SU-DHL-6 (cell line): ENCODE results near the gene CPB2.

Source experiments
- H2AFZ ChIP-seq: fragments of 200-600 bp; sonication (generic); 2 replicates; pipeline ENCODE4 v1.6.1; 2014; ENCODE audit warnings: low read depth, mild to moderate bottlenecking, moderate library complexity, mixed read lengths, antibody characterized with exemption, low read length; ENCODE audit not compliant: severe bottlenecking
- H3F3A ChIP-seq: fragments of 200-600 bp; shearing (Covaris generic); 2 replicates; pipeline ENCODE4 v1.6.0; 2016; ENCODE audit warnings: antibody characterized with exemption, mild to moderate bottlenecking; ENCODE audit not compliant: insufficient read depth
- H3K27ac ChIP-seq: fragments of 200-600 bp; sonication (generic); 2 replicates; pipeline ENCODE4 v1.5.1; 2016; ENCODE audit warnings: low read depth, mild to moderate bottlenecking, low read length, moderate library complexity, mixed read lengths
- H3K27me3 ChIP-seq: fragments of 200-600 bp; sonication (generic), shearing (Covaris generic); 2 replicates; pipeline ENCODE4 v1.6.0; 2014; ENCODE audit warnings: mild to moderate bottlenecking, low read length
- H3K36me3 ChIP-seq: fragments of 200-600 bp; sonication (generic); 2 replicates; pipeline ENCODE4 v1.6.1; 2014; ENCODE audit warnings: mild to moderate bottlenecking, low read length, mixed read lengths
- H3K4me2 ChIP-seq: fragments of 300-600, 200-600 bp; shearing (Covaris generic), sonication (generic); 2 replicates; pipeline ENCODE4 v1.6.0; 2014; ENCODE audit warnings: low read length, low read depth, mild to moderate bottlenecking; ENCODE audit not compliant: poor library complexity, severe bottlenecking
- H3K4me3 ChIP-seq: fragments of 200-600 bp; sonication (generic); 2 replicates; pipeline ENCODE4 v1.5.1; 2014; ENCODE audit warnings: antibody characterized with exemption, low read length, mild to moderate bottlenecking, mixed read lengths; ENCODE audit not compliant: insufficient read depth, poor library complexity, severe bottlenecking
- H3K79me2 ChIP-seq: fragments of 200-600 bp; sonication (generic); 2 replicates; pipeline ENCODE4 v1.6.1; 2014; ENCODE audit warnings: mild to moderate bottlenecking, low read length, moderate library complexity; ENCODE audit not compliant: insufficient read depth
- H3K9ac ChIP-seq: fragments of 200-600 bp; sonication (generic); 2 replicates; pipeline ENCODE4 v1.7.0; 2014; ENCODE audit warnings: mild to moderate bottlenecking, low read length
- H3K9me2 ChIP-seq: fragments of 200-600 bp; sonication (generic); replicated peaks from 2 replicates; pipeline ENCODE4 v1.6.1; 2014; ENCODE audit warnings: low read length; ENCODE audit not compliant: insufficient read depth
- H3K9me3 ChIP-seq: fragments of 200-600 bp; sonication (generic); 2 replicates; pipeline ENCODE4 v1.6.1; 2014; ENCODE audit warnings: low read length, mixed read lengths; ENCODE audit not compliant: insufficient read depth
- H4K20me1 ChIP-seq: fragments of 200-600 bp; sonication (generic); 2 replicates; pipeline ENCODE4 v1.6.1; 2014; ENCODE audit warnings: low read depth, mild to moderate bottlenecking, antibody characterized with exemption, low read length, moderate library complexity, mixed read lengths
- EZH2phosphoT487 ChIP-seq: fragments of 200-600 bp; sonication (generic), shearing (Covaris generic); conservative IDR thresholded peaks from 2 replicates; pipeline ENCODE4 v1.6.1; 2018; ENCODE audit warnings: mild to moderate bottlenecking, antibody characterized with exemption, low read length, moderate library complexity, mixed read lengths
- TF ChIP-seq, protein P1 (sequence below): fragments of 200-600 bp; sonication (generic); IDR thresholded peaks from one replicate; pipeline ENCODE4 v1.5.1; 2017; ENCODE audit warnings: antibody characterized with exemption, mild to moderate bottlenecking, low read length, moderate library complexity; ENCODE audit not compliant: insufficient read depth, poor library complexity, severe bottlenecking

The CPB2 gene

DNA sequence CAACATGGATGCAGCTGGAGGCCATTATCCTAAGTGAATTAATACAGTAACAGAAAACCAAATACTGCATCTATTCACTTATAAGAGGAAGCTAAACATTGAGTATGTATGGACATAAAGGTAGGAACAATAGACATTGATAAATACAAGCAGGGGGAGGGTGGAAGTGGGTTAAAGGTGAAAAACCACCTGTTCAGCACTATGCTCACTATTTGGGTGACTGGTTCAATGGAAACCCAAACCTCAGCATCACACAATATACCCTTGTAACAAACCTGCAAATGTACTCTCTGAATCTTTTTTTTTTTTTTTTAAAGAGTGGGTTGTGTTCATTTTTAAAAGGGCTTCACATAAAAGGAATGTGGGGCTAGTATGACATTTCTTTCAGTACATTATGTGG is 26.9 kb upstream of the CPB2 start:
- TF ChIP-seq, protein P1, sequence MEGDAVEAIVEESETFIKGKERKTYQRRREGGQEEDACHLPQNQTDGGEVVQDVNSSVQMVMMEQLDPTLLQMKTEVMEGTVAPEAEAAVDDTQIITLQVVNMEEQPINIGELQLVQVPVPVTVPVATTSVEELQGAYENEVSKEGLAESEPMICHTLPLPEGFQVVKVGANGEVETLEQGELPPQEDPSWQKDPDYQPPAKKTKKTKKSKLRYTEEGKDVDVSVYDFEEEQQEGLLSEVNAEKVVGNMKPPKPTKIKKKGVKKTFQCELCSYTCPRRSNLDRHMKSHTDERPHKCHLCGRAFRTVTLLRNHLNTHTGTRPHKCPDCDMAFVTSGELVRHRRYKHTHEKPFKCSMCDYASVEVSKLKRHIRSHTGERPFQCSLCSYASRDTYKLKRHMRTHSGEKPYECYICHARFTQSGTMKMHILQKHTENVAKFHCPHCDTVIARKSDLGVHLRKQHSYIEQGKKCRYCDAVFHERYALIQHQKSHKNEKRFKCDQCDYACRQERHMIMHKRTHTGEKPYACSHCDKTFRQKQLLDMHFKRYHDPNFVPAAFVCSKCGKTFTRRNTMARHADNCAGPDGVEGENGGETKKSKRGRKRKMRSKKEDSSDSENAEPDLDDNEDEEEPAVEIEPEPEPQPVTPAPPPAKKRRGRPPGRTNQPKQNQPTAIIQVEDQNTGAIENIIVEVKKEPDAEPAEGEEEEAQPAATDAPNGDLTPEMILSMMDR, result no peak
- TF ChIP-seq EZH2phosphoT487, result no peak
- Histone ChIP-seq H3K9me3 (no peaks in the 10 kb centered on the region), H2AFZ (no peak overlapping the region), H3F3A (peaks cover 66% of the 10 kb centered on the region), H3K27ac (no peak overlapping the region), H3K4me3 (no peak overlapping the region), H3K36me3 (peaks cover 87% of the 10 kb centered on the region), H3K79me2 (no peaks in the 10 kb centered on the region), H3K9ac (no peak overlapping the region), H4K20me1 (peaks cover 27% of the 10 kb centered on the region; the same call in 1 of the 2 replicates), H3K27me3 (no peaks in the 10 kb centered on the region), H3K4me2 (no peak overlapping the region), H3K9me2 (no peaks in the 10 kb centered on the region)

DNA sequence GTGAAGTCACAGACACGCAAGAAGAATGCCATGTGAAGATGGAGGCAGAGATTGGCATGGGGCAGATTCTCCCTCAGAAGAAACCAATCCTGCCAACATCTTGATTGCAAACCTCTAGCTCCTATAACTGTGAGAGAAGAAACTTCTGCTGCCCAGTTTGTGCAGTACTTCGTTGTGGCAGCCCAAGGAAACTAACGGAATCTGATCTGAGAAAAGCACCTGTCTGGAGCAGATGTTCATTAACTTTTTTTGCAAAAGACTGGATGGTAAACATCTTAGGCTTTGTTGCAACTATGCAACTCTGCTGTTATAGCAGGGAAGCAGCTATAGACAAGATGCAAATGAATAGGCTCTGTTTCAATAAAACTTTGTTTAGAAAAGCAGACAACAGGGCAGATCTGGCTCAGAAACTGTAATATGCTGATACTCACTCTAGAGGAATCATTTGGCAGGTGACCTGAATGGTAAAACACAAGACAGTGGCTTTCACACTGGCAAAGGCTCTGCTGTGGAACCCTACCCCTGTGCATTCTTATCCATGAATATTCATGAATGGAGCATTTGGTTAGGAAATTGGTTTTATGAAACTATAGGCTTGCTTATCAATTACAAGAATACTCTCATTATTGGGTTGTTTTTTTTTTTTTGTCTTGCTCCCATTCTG is 25.3 kb upstream of the CPB2 start:
- H3K27ac ChIP-seq, result no peak overlapping the region
- no peak overlapping the region for H3K4me3 ChIP-seq
- no peak for TF ChIP-seq EZH2phosphoT487
- TF ChIP-seq, protein P1, result no peak
- no peak overlapping the region for H3K9ac ChIP-seq
- no peaks in the 10 kb centered on the region for H3K9me2 ChIP-seq
- no peaks in the 10 kb centered on the region for H3K27me3 ChIP-seq
- peaks cover 76% of the 10 kb centered on the region for H3F3A ChIP-seq
- no peak overlapping the region for H3K4me2 ChIP-seq
- no peak overlapping the region for H2AFZ ChIP-seq
- H3K9me3 ChIP-seq, result no peaks in the 10 kb centered on the region
- no peaks in the 10 kb centered on the region for H3K79me2 ChIP-seq
- peaks cover 78% of the 10 kb centered on the region for H3K36me3 ChIP-seq
- H4K20me1 ChIP-seq, result peaks cover 36% of the 10 kb centered on the region

DNA sequence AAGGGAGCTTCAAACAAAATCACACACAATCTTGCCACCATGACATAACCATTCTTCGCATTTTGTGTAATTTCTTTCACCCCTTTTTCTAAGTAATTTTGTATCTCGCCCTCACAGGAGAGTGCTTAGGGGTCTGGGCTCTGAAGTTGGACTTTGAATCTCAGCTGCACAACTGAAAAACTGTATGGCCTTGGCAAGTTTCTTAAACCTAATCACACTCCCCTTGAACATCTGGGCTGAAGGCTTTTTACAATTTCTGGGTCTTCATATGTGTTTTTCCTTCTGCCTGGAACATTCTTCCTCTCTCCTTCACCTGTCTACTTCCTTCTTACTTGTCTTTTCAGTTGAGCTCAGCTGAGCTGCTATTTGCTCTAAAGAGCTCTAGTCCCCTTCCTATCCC is 24.3 kb upstream of the CPB2 start:
- Histone ChIP-seq H2AFZ (no peak overlapping the region), H4K20me1 (peaks cover 36% of the 10 kb centered on the region), H3K9me2 (no peaks in the 10 kb centered on the region), H3K27me3 (no peaks in the 10 kb centered on the region), H3K9ac (no peak overlapping the region), H3K27ac (no peak overlapping the region), H3K79me2 (no peaks in the 10 kb centered on the region), H3K4me2 (no peak overlapping the region), H3F3A (peaks cover 85% of the 10 kb centered on the region), H3K9me3 (no peaks in the 10 kb centered on the region), H3K36me3 (peaks cover 71% of the 10 kb centered on the region), H3K4me3 (no peak overlapping the region)
- TF ChIP-seq EZH2phosphoT487, result no peak
- TF ChIP-seq, protein P1, result no peak
